ENCODE measurements around the gene DHRS7.

DNA sequence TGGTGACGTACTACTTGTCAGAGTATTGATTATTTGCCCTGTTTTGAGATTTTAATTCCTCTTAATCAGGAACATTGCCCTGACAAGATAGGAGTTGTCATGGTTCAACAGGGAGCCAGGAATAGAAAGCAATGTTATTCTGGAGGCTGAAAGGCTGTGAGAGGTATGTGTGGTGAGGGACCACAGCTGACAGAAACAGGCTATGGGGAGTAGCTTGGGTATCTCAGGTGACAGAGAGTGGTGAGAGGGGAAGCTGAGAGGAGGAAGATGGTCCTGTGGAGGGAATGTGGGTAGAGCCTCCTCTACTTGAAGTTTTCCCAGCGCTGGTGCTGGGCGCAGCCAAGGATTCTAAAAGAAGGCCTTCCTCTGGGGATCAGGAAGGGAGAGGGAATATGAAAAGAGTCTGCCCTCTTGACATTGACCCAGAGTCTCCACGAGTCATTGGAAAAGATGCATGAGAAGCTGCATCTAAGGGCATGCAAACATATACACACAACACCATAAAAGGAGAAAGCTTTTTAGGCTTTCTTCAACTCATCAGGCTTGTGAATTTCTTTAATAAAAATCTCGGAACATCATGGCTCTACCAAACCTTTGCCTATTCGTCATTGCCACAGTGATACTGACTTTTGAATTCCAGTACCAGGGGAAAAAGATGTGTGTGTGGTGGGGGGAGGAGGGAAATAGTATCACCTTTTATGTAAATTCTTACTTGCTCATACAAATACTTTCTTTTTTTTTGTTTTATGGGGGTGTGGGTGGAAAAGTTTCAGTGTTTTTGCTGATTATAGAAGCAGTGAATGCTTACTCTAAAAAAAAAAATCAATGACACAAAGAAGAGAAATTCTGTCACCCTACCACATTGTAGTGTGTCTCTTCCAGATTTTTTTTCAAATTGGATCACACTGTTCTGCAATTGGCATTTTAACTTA lies 39.9 kb upstream of the DHRS7 start:
- TF ChIP-seq POLR2A (IDR thresholded peaks at IDR 0.05; ENCODE audit: low read depth, low read length): no peak
- no peak for TF ChIP-seq CTCF (IDR thresholded peaks at IDR 0.05; ENCODE audit: extremely low read depth in 1 of 2, insufficient read depth in 1 of 2, low read depth in 1 of 2, low read length in 2 of 2)
- TF ChIP-seq MYC (IDR thresholded peaks at IDR 0.05; ENCODE audit: low read depth, low read length): no peak
- no peak for TF ChIP-seq JUN (IDR thresholded peaks at IDR 0.05; ENCODE audit: borderline replicate concordance, insufficient read depth, insufficient read length, low read depth)
- TF ChIP-seq POLR2AphosphoS5 (IDR thresholded peaks at IDR 0.05; ENCODE audit: insufficient read depth, low read depth, low read length): no peak
- no peak for TF ChIP-seq EZH2 (IDR thresholded peaks at IDR 0.05; ENCODE audit: borderline replicate concordance, low read depth, low read length, severe bottlenecking)
- no peak for TF ChIP-seq FOS (IDR thresholded peaks at IDR 0.05; ENCODE audit: borderline replicate concordance, insufficient read depth, low read length)
- no peak for TF ChIP-seq GATA2 (IDR thresholded peaks at IDR 0.05; ENCODE audit: insufficient read depth, insufficient read length, low read depth, low read length)
- TF ChIP-seq, protein P1, sequence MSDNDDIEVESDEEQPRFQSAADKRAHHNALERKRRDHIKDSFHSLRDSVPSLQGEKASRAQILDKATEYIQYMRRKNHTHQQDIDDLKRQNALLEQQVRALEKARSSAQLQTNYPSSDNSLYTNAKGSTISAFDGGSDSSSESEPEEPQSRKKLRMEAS (IDR thresholded peaks at IDR 0.05; ENCODE audit: insufficient read depth, insufficient read length): no peak
